ENCODE data around the gene NRG2. TPM values are rescaled to one million over a fixed set of nuclear protein-coding genes. Genes with fewer than 3 reads are reported as not detected.

NRG2 gene
- total and polyA plus RNA-seq, 3 experiments from 2014 or later = 0.18 to 0.24 TPM; not detected in 1

- Mint-ChIP-seq H3K27ac (peak overlapping the region in 1 of 8 donors; percentile 49), H3K4me3 (no peak overlapping the region), H3K9me3 (peaks cover 0 to 3% (median 0%) of the 10 kb centered on the region in 5 donors), H3K27me3 (peaks cover 11 to 31% of the 10 kb centered on the region in 2 donors), H3K36me3 (no peaks in the 10 kb centered on the region), H3K4me1 (no peaks in the 10 kb centered on the region)
- Histone ChIP-seq H3K4me3 (ENCODE audit: low read length) (no peak overlapping the region), H3K27me3 (ENCODE audit: insufficient read depth, low read length, poor library complexity, severe bottlenecking) (no peaks in the 10 kb centered on the region), H3K36me3 (ENCODE audit: insufficient read depth, low read length) (no peaks in the 10 kb centered on the region), H3K9me3 (ENCODE audit: low read length) (no peaks in the 10 kb centered on the region), H3K27ac (ENCODE audit: low read depth, low read length) (no peak overlapping the region), H3K4me1 (ENCODE audit: insufficient read depth, low read length) (no peaks in the 10 kb centered on the region)
- ChIA-PET CTCF (no interaction called here), POLR2A (no interaction called here)
- DNase-seq = no peak
Observed at GRCh38 chr5:139878093-139878492, 165.0 kb downstream of the NRG2 start.

- DNase-seq = no peak
- Mint-ChIP-seq H3K36me3 (no peaks in the 10 kb centered on the region), H3K27me3 (peaks cover 12 to 31% of the 10 kb centered on the region in 2 donors), H3K27ac (no peak overlapping the region), H3K4me1 (no peaks in the 10 kb centered on the region), H3K4me3 (no peak overlapping the region), H3K9me3 (peaks cover 0 to 3% (median 0%) of the 10 kb centered on the region in 5 donors)
- Histone ChIP-seq H3K27me3 (ENCODE audit: insufficient read depth, low read length, poor library complexity, severe bottlenecking) (no peaks in the 10 kb centered on the region), H3K27ac (ENCODE audit: low read depth, low read length) (no peak overlapping the region), H3K4me1 (ENCODE audit: insufficient read depth, low read length) (no peaks in the 10 kb centered on the region), H3K36me3 (ENCODE audit: insufficient read depth, low read length) (no peaks in the 10 kb centered on the region), H3K4me3 (ENCODE audit: low read length) (no peak overlapping the region), H3K9me3 (ENCODE audit: low read length) (no peaks in the 10 kb centered on the region)
- ChIA-PET POLR2A (no interaction called here), CTCF (no interaction called here)
Observed at GRCh38 chr5:139877129-139877597, 165.9 kb downstream of the NRG2 start.

- H3K36me3 ChIP-seq (ENCODE audit: insufficient read depth, low read length) = no peaks in the 10 kb centered on the region
- no peaks in the 10 kb centered on the region for H3K9me3 ChIP-seq (ENCODE audit: low read length)
- CTCF ChIA-PET = no interaction called here
- Mint-ChIP-seq H3K36me3 (no peaks in the 10 kb centered on the region), H3K27ac (no peak overlapping the region), H3K4me1 (no peaks in the 10 kb centered on the region), H3K9me3 (peaks cover 0 to 3% (median 0%) of the 10 kb centered on the region in 5 donors), H3K4me3 (no peak overlapping the region), H3K27me3 (peaks cover 19 to 31% of the 10 kb centered on the region in 2 donors)
- POLR2A ChIA-PET = no interaction called here
- H3K4me3 ChIP-seq (ENCODE audit: low read length) = no peak overlapping the region
- no peak overlapping the region for H3K27ac ChIP-seq (ENCODE audit: low read depth, low read length)
- DNase-seq = no peak
- H3K27me3 ChIP-seq (ENCODE audit: insufficient read depth, low read length, poor library complexity, severe bottlenecking) = no peaks in the 10 kb centered on the region
- H3K4me1 ChIP-seq (ENCODE audit: insufficient read depth, low read length) = no peaks in the 10 kb centered on the region
Observed at GRCh38 chr5:139875957-139876356, 167.1 kb downstream of the NRG2 start.

GRCh38 chr5:139872851-139873794, 170.0 kb downstream of the NRG2 start:
- Histone ChIP-seq H3K9me3 (ENCODE audit: low read length) (no peaks in the 10 kb centered on the region), H3K27ac (ENCODE audit: low read depth, low read length) (no peak overlapping the region), H3K36me3 (ENCODE audit: insufficient read depth, low read length) (no peaks in the 10 kb centered on the region), H3K4me1 (ENCODE audit: insufficient read depth, low read length) (no peaks in the 10 kb centered on the region), H3K27me3 (ENCODE audit: insufficient read depth, low read length, poor library complexity, severe bottlenecking) (no peaks in the 10 kb centered on the region), H3K4me3 (ENCODE audit: low read length) (no peak overlapping the region)
- Mint-ChIP-seq H3K4me3 (no peak overlapping the region), H3K27me3 (peaks cover 18 to 40% of the 10 kb centered on the region in 2 donors), H3K9me3 (peaks cover 0 to 3% (median 0%) of the 10 kb centered on the region in 5 donors), H3K4me1 (no peaks in the 10 kb centered on the region), H3K36me3 (no peaks in the 10 kb centered on the region), H3K27ac (no peak overlapping the region)
- POLR2A ChIA-PET = no interaction called here
- no peak for DNase-seq
- CTCF ChIA-PET = interaction anchor here (1.0 to 1.3 kb wide), 2 partner anchors 10 to 46 kb away, joined by 4 to 5 read pairs; no protein-coding TSS in a partner anchor

GRCh38 chr5:139872052-139872766, 170.9 kb downstream of the NRG2 start:
- no peaks in the 10 kb centered on the region for H3K36me3 Mint-ChIP-seq
- no peak overlapping the region for H3K4me3 Mint-ChIP-seq
- no peaks in the 10 kb centered on the region for H3K4me1 Mint-ChIP-seq
- ChIA-PET CTCF (interaction anchor here (1.0 to 1.3 kb wide), 3 partner anchors 9 to 45 kb away, joined by 3 to 5 read pairs (median 4); no protein-coding TSS in a partner anchor), POLR2A (no interaction called here)
- DNase-seq = no peak
- no peak overlapping the region for H3K27ac ChIP-seq (ENCODE audit: low read depth, low read length)
- H3K4me3 ChIP-seq (ENCODE audit: low read length) = no peak overlapping the region
- no peaks in the 10 kb centered on the region for H3K27me3 ChIP-seq (ENCODE audit: insufficient read depth, low read length, poor library complexity, severe bottlenecking)
- peaks cover 0 to 3% (median 0%) of the 10 kb centered on the region in 5 donors for H3K9me3 Mint-ChIP-seq
- no peak overlapping the region for H3K27ac Mint-ChIP-seq
- H3K9me3 ChIP-seq (ENCODE audit: low read length) = no peaks in the 10 kb centered on the region
- no peaks in the 10 kb centered on the region for H3K4me1 ChIP-seq (ENCODE audit: insufficient read depth, low read length)
- H3K27me3 Mint-ChIP-seq = peaks cover 18 to 41% of the 10 kb centered on the region in 2 donors
- H3K36me3 ChIP-seq (ENCODE audit: insufficient read depth, low read length) = no peaks in the 10 kb centered on the region

GRCh38 chr5:139871614-139872013, 171.5 kb downstream of the NRG2 start:
- H3K4me1 Mint-ChIP-seq = no peaks in the 10 kb centered on the region
- H3K27me3 Mint-ChIP-seq = peaks cover 20 to 45% of the 10 kb centered on the region in 2 donors
- H3K36me3 Mint-ChIP-seq = no peaks in the 10 kb centered on the region
- no peak overlapping the region for H3K4me3 Mint-ChIP-seq
- Histone ChIP-seq H3K27ac (ENCODE audit: low read depth, low read length) (no peak overlapping the region), H3K36me3 (ENCODE audit: insufficient read depth, low read length) (no peaks in the 10 kb centered on the region), H3K4me3 (ENCODE audit: low read length) (no peak overlapping the region), H3K4me1 (ENCODE audit: insufficient read depth, low read length) (no peaks in the 10 kb centered on the region), H3K27me3 (ENCODE audit: insufficient read depth, low read length, poor library complexity, severe bottlenecking) (no peaks in the 10 kb centered on the region), H3K9me3 (ENCODE audit: low read length) (no peaks in the 10 kb centered on the region)
- CTCF ChIA-PET = interaction anchor here (1.0 to 1.3 kb wide), 2 partner anchors 8 to 15 kb away, joined by 3 to 4 read pairs; no protein-coding TSS in a partner anchor
- no peak for DNase-seq
- no peak overlapping the region for H3K27ac Mint-ChIP-seq
- POLR2A ChIA-PET = no interaction called here
- H3K9me3 Mint-ChIP-seq = peaks cover 0 to 3% (median 0%) of the 10 kb centered on the region in 5 donors

- H3K27me3 Mint-ChIP-seq = peaks cover 21 to 41% of the 10 kb centered on the region in 2 donors
- Histone ChIP-seq H3K27me3 (ENCODE audit: insufficient read depth, low read length, poor library complexity, severe bottlenecking) (no peaks in the 10 kb centered on the region), H3K36me3 (ENCODE audit: insufficient read depth, low read length) (no peaks in the 10 kb centered on the region), H3K9me3 (ENCODE audit: low read length) (no peaks in the 10 kb centered on the region), H3K4me3 (ENCODE audit: low read length) (no peak overlapping the region), H3K4me1 (ENCODE audit: insufficient read depth, low read length) (no peaks in the 10 kb centered on the region), H3K27ac (ENCODE audit: low read depth, low read length) (no peak overlapping the region)
- H3K4me1 Mint-ChIP-seq = no peaks in the 10 kb centered on the region
- POLR2A ChIA-PET = no interaction called here
- H3K4me3 Mint-ChIP-seq = no peak overlapping the region
- DNase-seq = no peak
- H3K36me3 Mint-ChIP-seq = no peaks in the 10 kb centered on the region
- CTCF ChIA-PET = interaction anchor here (1.1 kb wide), 1 partner anchor 10 kb away, joined by 5 read pairs; no protein-coding TSS in a partner anchor
- H3K9me3 Mint-ChIP-seq = no peaks in the 10 kb centered on the region
- H3K27ac Mint-ChIP-seq = peak overlapping the region in 1 of 8 donors; percentile 44
Observed at GRCh38 chr5:139870677-139871076, 172.4 kb downstream of the NRG2 start.

All from CD8-positive, alpha-beta memory T cell (primary cell).